GM19452 (cell line): ENCODE data around the gene UMODL1.

ENCODE experiments used
- ATAC-seq: cut with Tn5 transposase; IDR thresholded peaks from one replicate; pipeline ENCODE4 v1.9.1; 2021; ENCODE audit not compliant: unreplicated experiment

UMODL1 gene

GRCh38 chr21:42038393-42038792, 32.7 kb upstream of the UMODL1 start:
- no peak for ATAC-seq

- no peak for ATAC-seq
Observed at GRCh38 chr21:42038826-42039425, 32.2 kb upstream of the UMODL1 start.

GRCh38 chr21:42039470-42039901, 31.6 kb upstream of the UMODL1 start:
- no peak for ATAC-seq

- ATAC-seq, result no peak
Observed at GRCh38 chr21:42039911-42040351, 31.2 kb upstream of the UMODL1 start.

- ATAC-seq, result no peak
Observed at GRCh38 chr21:42040411-42041180, 30.5 kb upstream of the UMODL1 start.

- ATAC-seq, result no peak
Observed at GRCh38 chr21:42041246-42041645, 29.9 kb upstream of the UMODL1 start.

- no peak for ATAC-seq
Observed at GRCh38 chr21:42041711-42042110, 29.4 kb upstream of the UMODL1 start.

- no peak for ATAC-seq
Observed at GRCh38 chr21:42042651-42043050, 28.5 kb upstream of the UMODL1 start.

GRCh38 chr21:42043201-42043895, 27.8 kb upstream of the UMODL1 start:
- ATAC-seq, result no peak

GRCh38 chr21:42043961-42044360, 27.2 kb upstream of the UMODL1 start:
- ATAC-seq, result no peak

GRCh38 chr21:42044871-42045495, 26.1 kb upstream of the UMODL1 start:
- no peak for ATAC-seq

GRCh38 chr21:42047821-42048613, 23.1 kb upstream of the UMODL1 start:
- no peak for ATAC-seq

- no peak for ATAC-seq
Observed at GRCh38 chr21:42048870-42049577, 22.1 kb upstream of the UMODL1 start.

GRCh38 chr21:42049578-42050430, 21.3 kb upstream of the UMODL1 start:
- ATAC-seq, result no peak

GRCh38 chr21:42051788-42052187, 19.3 kb upstream of the UMODL1 start:
- ATAC-seq, result no peak

GRCh38 chr21:42055425-42055824, 15.7 kb upstream of the UMODL1 start:
- no peak for ATAC-seq

- ATAC-seq, result no peak
Observed at GRCh38 chr21:42056468-42056867, 14.6 kb upstream of the UMODL1 start.

- ATAC-seq, result no peak
Observed at GRCh38 chr21:42056996-42057689, 14.0 kb upstream of the UMODL1 start.
